NCI-H345 treated with DMSO at 0.1 percent for 48 hours (cell line): ENCODE data around the gene ZIC4.

Source experiments
- DNase-seq: peaks from one replicate; lab custom pipeline; 2025; ENCODE audit not compliant: unreplicated experiment; lab: John Stamatoyannopoulos, UW

Gene ZIC4

GRCh38 chr3:147405231-147406027 is 914 bp downstream of the ZIC4 start:
- DNase-seq: no peak

- no peak for DNase-seq
These were observed 1.5 kb downstream of the ZIC4 start for GRCh38 chr3:147404800-147405230.

DNA sequence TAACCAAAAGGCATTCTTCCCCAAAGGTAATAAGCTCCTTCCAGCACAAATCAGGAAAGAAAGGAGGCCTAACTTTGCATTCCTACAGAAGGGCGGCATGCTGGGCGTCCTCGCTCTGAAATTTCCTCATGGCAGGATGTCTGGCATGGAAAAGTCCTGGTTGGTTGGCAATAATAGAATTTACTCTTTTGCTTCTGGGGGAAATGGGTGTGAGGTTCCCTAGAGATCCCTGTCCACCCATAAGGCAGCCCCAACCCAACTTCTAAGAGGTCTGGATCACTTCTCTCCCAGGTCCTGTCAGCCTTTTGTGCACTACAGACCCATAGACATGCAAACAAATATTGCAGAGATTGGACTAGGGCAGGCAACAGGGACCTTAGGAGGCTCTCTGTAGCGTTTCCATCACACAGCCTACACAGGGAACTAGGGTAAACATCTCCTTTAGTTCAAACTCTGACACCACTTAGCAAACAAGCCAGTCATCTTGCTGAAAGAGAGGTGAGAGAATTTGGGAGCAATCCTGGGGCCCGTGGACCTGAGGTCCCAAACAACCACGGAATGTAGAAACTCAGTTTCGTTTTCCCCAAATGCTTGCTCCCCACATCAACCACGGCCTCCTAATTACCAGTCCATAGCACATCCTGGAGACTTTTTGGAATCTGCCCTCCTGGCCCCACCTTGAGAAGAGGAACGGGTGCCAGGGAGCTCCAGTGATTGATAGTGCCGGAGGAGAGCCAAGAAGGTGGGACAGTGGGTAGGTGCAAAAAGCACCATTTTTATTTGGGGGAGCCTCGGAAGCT is 2.1 kb downstream of the ZIC4 start:
- DNase-seq: no peak

GRCh38 chr3:147403511-147403910 is 2.8 kb downstream of the ZIC4 start:
- DNase-seq: no peak

GRCh38 chr3:147402159-147402558 is 4.2 kb downstream of the ZIC4 start:
- no peak for DNase-seq

- DNase-seq: no peak
These were observed 4.9 kb downstream of the ZIC4 start for GRCh38 chr3:147401421-147401820.

- no peak for DNase-seq
These were observed 5.3 kb downstream of the ZIC4 start for GRCh38 chr3:147400999-147401398.

- no peak for DNase-seq
These were observed 6.2 kb downstream of the ZIC4 start for GRCh38 chr3:147400111-147400510.

DNA sequence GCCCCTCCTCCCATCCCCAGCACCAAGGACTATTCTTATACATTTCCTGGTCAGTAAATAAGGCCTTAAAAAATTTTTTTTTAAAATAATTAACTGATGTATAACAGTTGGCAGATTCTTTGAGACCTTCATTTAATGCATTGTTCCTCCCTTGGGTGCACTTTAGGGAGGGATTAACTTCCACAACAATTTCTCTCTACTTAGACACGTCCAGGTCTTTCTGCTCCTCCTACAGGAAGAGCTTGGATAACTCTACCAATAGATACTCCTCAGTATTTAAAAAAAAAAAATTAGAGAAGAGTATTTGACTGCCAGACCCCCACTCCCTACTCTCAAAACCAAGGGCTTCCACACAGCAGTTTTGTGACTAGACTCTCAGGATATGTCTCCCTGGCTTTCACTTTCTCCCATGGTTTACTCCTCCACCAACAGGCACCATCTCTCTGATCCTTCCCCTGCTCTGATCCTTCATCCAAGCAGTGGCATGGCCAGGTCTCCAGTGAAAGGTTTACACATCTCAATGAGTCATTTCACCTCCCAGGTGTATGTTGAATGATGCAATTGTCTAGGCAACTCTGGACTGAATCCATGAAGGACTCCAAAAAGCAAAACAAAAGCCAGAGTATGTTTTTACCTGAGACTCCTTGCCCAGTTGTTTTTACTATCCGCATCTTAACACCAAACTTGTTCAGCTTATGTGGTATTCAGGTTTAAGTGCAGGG is 7.4 kb downstream of the ZIC4 start:
- no peak for DNase-seq

DNA sequence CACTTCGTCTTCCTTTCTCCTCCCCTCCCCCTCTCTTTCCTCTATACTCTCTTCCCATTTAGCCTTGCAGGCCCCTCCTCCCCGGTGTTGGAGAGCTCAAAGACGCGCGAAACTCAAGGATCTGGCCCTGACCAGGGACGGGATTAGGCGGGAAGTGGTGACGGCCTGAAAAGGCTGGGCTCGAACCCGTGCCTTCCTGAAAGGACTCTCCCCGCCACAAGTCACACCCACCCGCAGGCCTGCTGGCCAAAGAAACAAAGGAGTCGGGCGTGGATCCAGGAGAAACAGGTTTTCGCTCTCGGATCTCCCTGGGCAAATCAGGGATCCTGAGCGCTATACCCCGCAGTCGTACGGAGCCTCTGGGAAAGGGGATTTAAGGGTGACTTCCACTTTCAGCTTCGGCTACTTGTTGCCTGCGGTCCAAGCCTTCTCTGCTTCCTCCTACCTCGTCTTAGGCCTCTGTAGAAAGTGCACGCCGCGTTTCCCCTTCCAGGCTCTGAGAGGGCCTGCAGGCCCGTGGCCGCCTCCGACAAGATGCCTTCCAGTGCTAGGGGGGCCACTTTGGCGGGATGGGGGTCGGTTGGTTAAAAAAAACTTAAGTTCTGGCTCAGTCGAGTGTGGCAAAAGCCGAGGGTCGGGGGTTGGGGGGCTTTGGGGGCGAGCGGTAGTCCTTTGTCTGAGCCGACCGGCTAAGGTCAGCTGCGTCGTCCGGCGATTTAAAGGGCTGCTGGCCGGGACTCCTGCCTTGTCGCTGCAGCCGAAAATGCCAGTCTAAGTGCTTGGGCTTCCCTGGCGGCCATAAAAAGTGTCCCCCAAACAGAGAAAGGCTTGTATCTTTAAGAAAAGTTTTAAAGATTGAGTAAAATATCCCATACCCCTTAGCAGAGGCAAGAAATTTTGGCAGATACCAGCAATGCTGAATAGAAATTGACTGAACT is 8.2 kb downstream of the ZIC4 start:
- DNase-seq: no peak

GRCh38 chr3:147397155-147397874 is 9.0 kb downstream of the ZIC4 start:
- DNase-seq: no peak

- DNase-seq: no peak
These were observed 9.7 kb downstream of the ZIC4 start for GRCh38 chr3:147396712-147397046.

GRCh38 chr3:147395899-147396711 is 10.2 kb downstream of the ZIC4 start:
- no peak for DNase-seq

DNA sequence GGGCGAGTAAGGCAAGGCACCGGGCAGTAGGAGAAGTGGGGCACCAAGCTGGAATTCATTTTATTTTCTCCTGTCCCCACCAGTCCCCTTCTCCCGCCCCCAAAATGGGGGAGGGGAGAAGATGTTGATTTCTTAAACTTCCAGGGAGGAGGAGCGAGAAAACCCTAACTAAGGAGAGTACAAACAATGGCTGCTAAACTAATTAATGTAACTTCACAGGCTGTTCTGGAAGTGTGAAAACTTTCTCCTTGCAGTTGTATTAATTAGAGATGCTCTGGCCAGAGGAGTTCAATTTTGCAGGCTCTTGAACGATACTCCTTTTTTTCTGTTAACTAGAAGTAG is 11.5 kb downstream of the ZIC4 start:
- no peak for DNase-seq

DNA sequence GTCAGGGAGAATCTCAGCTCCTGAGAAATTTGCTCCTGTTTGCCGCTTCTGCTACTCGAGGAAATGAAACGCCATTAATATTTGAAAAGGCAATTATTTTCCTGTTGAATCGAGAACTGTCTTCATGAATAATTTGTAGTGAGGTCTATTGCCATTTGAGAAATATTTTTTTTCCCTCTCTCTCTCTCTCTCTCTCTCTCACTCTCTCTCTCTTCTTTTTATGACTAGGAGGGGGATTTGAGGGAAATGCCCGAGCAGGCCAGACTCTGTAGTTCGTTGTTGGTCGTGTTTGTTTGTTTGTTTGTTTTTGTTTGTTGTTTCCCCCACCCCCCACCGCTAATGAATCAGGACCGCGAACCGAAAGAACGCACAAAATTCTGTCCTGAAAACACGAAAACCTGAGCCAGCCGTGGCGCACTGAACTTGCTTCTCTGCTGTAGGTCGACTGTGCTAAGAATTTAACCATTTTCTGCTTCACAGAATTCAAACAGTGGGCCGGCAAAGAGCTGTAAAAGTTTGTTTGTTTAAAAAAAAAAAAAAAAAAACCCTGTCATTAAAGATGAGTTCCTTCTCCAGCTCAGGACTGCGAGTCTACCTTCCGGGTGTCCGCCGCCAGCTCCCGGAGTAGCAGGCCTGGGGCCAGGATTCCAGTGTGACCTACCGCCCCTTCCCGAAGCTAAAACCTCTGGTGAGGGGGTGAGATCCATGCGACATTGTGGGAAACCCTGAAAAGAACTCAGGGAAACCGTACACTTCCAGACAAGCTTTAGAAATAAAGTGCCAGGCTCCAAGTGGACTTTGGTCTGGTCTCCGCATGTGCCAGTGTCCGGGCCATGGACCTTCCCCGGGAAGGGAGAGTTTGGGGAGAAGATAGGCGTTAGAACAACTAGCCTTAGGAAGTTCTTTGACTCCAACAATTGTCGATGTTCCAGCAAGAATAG is 12.1 kb downstream of the ZIC4 start:
- DNase-seq: no peak

DNA sequence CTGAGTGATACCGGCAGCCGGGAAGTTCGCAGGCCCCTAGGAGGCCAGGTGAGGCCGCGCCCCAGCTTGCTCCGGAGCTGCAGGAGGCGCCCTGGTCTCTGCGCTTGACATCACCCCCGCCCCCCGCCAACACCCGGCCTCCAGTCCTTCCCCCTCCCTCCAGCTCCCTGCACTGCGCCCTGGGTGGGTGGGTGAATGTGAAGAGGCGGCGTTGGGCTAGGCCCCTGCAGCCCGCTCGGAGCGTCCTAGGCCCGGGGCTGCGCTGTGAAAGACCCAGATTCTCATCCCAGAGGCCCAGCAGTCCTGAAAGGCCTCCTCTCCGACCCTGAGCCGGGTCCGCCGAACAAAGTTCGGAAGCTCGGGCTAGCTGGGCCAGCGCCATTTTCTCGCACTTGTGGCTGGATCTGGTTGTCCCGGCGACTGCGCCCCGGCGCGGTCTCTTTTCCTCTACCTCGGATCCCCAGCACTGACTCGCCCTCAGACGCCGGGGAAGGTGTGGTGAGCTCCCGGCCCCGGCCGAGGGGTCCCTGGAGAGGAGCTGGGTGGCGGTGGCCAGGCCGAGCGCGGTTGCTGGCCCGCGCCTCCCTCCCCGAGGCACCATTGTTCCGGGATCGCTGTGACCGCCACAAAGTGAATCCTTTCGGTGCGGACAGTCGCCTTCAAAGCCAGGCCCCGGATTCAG is 12.9 kb downstream of the ZIC4 start:
- no peak for DNase-seq

DNA sequence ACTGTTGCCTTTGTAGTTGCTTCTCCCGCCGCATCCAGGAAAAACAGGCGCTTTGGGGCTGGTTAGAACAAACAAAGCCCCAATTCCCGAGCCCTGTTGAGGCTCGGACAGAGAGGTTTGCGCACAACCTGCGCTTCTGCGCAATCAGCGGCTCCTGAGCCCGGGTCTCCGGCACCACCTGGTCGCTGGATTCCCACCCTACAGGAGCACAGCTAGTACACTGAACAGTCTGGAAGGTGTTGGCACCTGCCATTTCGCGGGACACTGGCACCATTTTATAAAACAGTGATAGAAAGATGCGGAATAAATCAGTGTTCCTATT is 13.8 kb downstream of the ZIC4 start:
- no peak for DNase-seq
